WERI-Rb-1 (cell line): ENCODE data around the gene ESRP2.

ENCODE experiments used
- DNase-seq: peaks from one replicate; pipeline ENCODE4 v3.0.0-alpha.2; 2020
- H3K27ac ChIP-seq: fragments of 250-450 bp; sonication (Bioruptor Pico); 2 replicates; pipeline ENCODE4 v1.5.1; 2020; ENCODE audit warnings: mild to moderate bottlenecking, moderate library complexity
- H3K27me3 ChIP-seq: fragments of 250-450 bp; sonication (Bioruptor Pico); 2 replicates; pipeline ENCODE4 v1.5.1; 2021; ENCODE audit warnings: mild to moderate bottlenecking, low read depth, moderate library complexity; ENCODE audit not compliant: insufficient read depth, severe bottlenecking
- H3K36me3 ChIP-seq: fragments of 250-450 bp; sonication (Bioruptor Pico); 2 replicates; pipeline ENCODE4 v1.5.1; 2020; ENCODE audit warnings: mild to moderate bottlenecking, moderate library complexity
- H3K4me3 ChIP-seq: 2 replicates; pipeline ENCODE4 v1.5.1; 2011; ENCODE audit warnings: low read depth, mild to moderate bottlenecking, control low read depth, low read length
- H3K9me3 ChIP-seq: fragments of 250-450 bp; sonication (Bioruptor Pico); 2 replicates; pipeline ENCODE4 v1.5.1; 2021; ENCODE audit warnings: mild to moderate bottlenecking, moderate library complexity; ENCODE audit not compliant: severe bottlenecking
- TF ChIP-seq, protein P1 (sequence below): IDR thresholded peaks from 2 replicates; pipeline ENCODE4 v1.5.1; 2011; ENCODE audit warnings: low read depth, mild to moderate bottlenecking, control low read depth, inconsistent platforms, low read length

ESRP2 gene

GRCh38 chr16:68231384-68232136 is 4.4 kb downstream of the ESRP2 start:
- H3K36me3 ChIP-seq = peaks cover 20% of the 10 kb centered on the region
- TF ChIP-seq, protein P1, sequence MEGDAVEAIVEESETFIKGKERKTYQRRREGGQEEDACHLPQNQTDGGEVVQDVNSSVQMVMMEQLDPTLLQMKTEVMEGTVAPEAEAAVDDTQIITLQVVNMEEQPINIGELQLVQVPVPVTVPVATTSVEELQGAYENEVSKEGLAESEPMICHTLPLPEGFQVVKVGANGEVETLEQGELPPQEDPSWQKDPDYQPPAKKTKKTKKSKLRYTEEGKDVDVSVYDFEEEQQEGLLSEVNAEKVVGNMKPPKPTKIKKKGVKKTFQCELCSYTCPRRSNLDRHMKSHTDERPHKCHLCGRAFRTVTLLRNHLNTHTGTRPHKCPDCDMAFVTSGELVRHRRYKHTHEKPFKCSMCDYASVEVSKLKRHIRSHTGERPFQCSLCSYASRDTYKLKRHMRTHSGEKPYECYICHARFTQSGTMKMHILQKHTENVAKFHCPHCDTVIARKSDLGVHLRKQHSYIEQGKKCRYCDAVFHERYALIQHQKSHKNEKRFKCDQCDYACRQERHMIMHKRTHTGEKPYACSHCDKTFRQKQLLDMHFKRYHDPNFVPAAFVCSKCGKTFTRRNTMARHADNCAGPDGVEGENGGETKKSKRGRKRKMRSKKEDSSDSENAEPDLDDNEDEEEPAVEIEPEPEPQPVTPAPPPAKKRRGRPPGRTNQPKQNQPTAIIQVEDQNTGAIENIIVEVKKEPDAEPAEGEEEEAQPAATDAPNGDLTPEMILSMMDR = no peak
- no peak overlapping the region for H3K4me3 ChIP-seq
- no peak for DNase-seq
- no peak overlapping the region for H3K27ac ChIP-seq
- no peaks in the 10 kb centered on the region for H3K27me3 ChIP-seq
- H3K9me3 ChIP-seq = no peaks in the 10 kb centered on the region

DNA sequence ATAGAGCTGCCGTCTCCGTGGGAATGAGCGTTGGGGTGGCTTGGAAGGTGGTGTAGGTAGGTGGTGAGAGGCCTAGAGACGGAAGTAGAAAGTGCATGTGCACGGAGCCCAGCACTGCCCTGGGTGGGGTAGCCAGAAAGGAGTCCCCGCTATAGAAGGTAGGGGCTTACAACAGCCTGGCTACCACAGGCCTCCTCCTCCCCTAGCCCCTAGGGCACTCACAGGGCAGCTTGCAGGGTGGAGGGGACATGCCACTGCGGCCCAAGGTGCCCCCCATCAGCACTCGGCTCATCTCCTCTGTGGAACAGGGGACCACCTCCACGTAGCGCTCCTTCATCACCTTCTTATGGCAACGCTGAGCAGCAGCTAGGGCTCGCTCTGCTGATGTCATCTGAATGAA is 5.0 kb downstream of the ESRP2 start:
- Histone ChIP-seq H3K27ac (no peak overlapping the region), H3K36me3 (peaks cover 26% of the 10 kb centered on the region), H3K9me3 (no peaks in the 10 kb centered on the region), H3K4me3 (no peak overlapping the region), H3K27me3 (no peaks in the 10 kb centered on the region)
- TF ChIP-seq, protein P1 = no peak
- no peak for DNase-seq

DNA sequence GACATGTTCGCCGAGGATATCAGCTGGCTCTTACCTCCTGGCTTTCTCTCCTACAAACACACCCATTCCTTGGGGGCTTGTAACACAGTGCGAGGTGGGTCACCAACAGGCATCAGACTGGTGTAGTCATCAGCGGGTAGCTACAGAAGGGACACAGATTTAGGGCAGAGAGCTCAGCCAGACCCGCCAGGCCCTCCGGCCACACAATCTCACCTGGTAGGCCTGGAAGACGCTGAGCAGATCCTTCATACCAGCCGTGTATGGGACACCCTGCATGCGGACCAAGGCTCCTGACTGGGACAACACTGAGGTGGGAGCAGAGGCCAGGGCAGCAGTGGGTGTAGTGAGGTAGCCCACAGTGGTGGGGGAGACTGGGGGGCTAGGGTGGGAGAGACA is 5.8 kb downstream of the ESRP2 start:
- no peak for DNase-seq
- H3K27me3 ChIP-seq = no peaks in the 10 kb centered on the region
- peaks cover 26% of the 10 kb centered on the region for H3K36me3 ChIP-seq
- H3K9me3 ChIP-seq = no peaks in the 10 kb centered on the region
- H3K4me3 ChIP-seq = no peak overlapping the region
- no peak overlapping the region for H3K27ac ChIP-seq
- TF ChIP-seq, protein P1 = no peak

DNA sequence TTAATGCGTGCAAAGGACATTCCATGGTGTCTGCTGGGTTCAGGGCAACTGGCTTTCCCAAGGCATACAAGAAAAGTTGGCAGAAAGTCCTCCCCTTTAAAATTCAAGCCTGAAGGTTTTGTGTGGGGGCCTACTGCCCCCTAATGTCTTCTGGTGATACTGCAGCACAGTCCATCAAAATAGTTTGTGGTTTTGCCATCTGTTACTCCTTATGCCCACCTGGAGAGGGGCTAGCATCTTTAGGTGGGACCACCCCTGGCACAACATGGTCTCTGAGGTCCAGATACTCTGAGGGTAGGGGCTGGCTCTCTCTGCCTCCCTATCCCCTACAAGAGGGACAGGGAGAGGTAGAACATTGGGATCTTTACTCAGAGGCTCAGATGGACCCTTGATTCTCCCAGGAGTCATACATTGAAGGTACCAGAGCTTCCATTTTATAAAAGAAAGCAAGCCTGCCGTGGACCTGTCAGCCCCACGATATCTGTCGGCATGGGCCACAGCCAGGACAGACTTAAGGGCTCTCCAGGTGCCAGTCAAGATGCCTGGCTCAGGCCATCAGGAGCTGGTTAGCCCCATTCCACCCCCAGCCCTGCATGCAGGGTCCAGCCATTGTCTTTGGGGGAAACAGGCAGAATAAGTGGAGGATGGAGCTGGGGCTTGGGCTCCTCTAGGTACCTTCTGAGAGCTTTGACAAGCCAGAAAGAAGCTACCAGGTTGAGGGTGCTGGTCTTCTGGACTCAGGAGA is 6.3 kb downstream of the ESRP2 start:
- TF ChIP-seq, protein P1 = peak; percentile 78
- Histone ChIP-seq H3K9me3 (no peaks in the 10 kb centered on the region), H3K36me3 (peaks cover 26% of the 10 kb centered on the region), H3K27ac (no peak overlapping the region), H3K27me3 (no peaks in the 10 kb centered on the region), H3K4me3 (no peak overlapping the region)
- DNase-seq = peak; percentile 37

- Histone ChIP-seq H3K9me3 (no peaks in the 10 kb centered on the region), H3K27me3 (no peaks in the 10 kb centered on the region), H3K4me3 (no peak overlapping the region), H3K27ac (no peak overlapping the region), H3K36me3 (peaks cover 26% of the 10 kb centered on the region)
- TF ChIP-seq, protein P1 = no peak
- DNase-seq = no peak
These were observed 7.3 kb downstream of the ESRP2 start for GRCh38 chr16:68228652-68229051.
